Neural cell (in vitro differentiated cells): ENCODE measurements around the gene GABRG3. TPM values are rescaled to one million over a fixed set of nuclear protein-coding genes. Genes with fewer than 3 reads are reported as not detected.

ENCODE experiments used
- H2AFZ ChIP-seq: fragments of 200-600, 300-800 bp; sonication (generic), shearing (Covaris generic); 2 replicates; pipeline ENCODE4 v1.6.0; 2014; ENCODE audit warnings: low read depth, mild to moderate bottlenecking, antibody characterized with exemption, low read length, moderate library complexity
- H3F3A ChIP-seq: fragments of 200-600 bp; shearing (Covaris generic); 2 replicates; pipeline ENCODE4 v1.6.1; 2016; ENCODE audit warnings: mild to moderate bottlenecking, moderate library complexity, mixed read lengths, antibody characterized with exemption, low read length; ENCODE audit not compliant: insufficient read depth, poor library complexity, severe bottlenecking
- H3K27ac ChIP-seq: fragments of 200-600, 300-800 bp; sonication (generic), shearing (Covaris generic); 2 replicates; pipeline ENCODE4 v1.5.1; 2014; ENCODE audit warnings: mild to moderate bottlenecking, low read length, moderate library complexity
- H3K27me3 ChIP-seq: fragments of 300-800, 200-600 bp; sonication (generic), shearing (Covaris generic); 2 replicates; pipeline ENCODE4 v1.6.0; 2014; ENCODE audit warnings: mild to moderate bottlenecking, low read depth, low read length, moderate library complexity; ENCODE audit not compliant: insufficient read depth
- H3K36me3 ChIP-seq: fragments of 300-800, 200-600 bp; sonication (generic), shearing (Covaris generic); 2 replicates; pipeline ENCODE4 v1.5.1; 2014; ENCODE audit warnings: mild to moderate bottlenecking, antibody characterized with exemption, low read length, moderate library complexity; ENCODE audit not compliant: insufficient read depth
- H3K4me2 ChIP-seq: fragments of 300-800, 200-600 bp; sonication (generic), shearing (Covaris generic); 2 replicates; pipeline ENCODE4 v1.6.0; 2014; ENCODE audit warnings: mild to moderate bottlenecking, low read length
- H3K4me3 ChIP-seq: fragments of 300-800, 200-600 bp; sonication (generic), shearing (Covaris generic); 2 replicates; pipeline ENCODE4 v1.5.1; 2014; ENCODE audit warnings: mild to moderate bottlenecking, low read length, moderate library complexity
- H3K79me2 ChIP-seq: fragments of 200-600 bp; shearing (Covaris generic); replicated peaks from 2 replicates; pipeline ENCODE4 v1.6.0; 2014; ENCODE audit warnings: mild to moderate bottlenecking, low read length, moderate library complexity; ENCODE audit not compliant: insufficient read depth
- H3K9ac ChIP-seq: fragments of 300-800, 200-600 bp; sonication (generic), shearing (Covaris generic); 2 replicates; pipeline ENCODE4 v1.6.1; 2016; ENCODE audit warnings: mild to moderate bottlenecking, low read length, mixed read lengths
- H3K9me2 ChIP-seq: fragments of 200-600 bp; shearing (Covaris generic); 2 replicates; pipeline ENCODE4 v1.6.1; 2016; ENCODE audit warnings: mild to moderate bottlenecking, low read length, mixed read lengths; ENCODE audit not compliant: insufficient read depth
- H3K9me3 ChIP-seq: fragments of 200-600, 300-800 bp; sonication (generic), shearing (Covaris generic); 2 replicates; pipeline ENCODE4 v1.6.1; 2016; ENCODE audit warnings: mild to moderate bottlenecking, mixed run types, low read length, moderate library complexity, mixed read lengths
- H4K20me1 ChIP-seq: fragments of 200-600 bp; shearing (Covaris generic); 2 replicates; pipeline ENCODE4 v1.6.1; 2016; ENCODE audit warnings: mild to moderate bottlenecking, mixed run types; ENCODE audit not compliant: insufficient read depth
- CTCF ChIP-seq: fragments of 450-650 bp; IDR thresholded peaks from 2 replicates; pipeline ENCODE4 v1.5.1; 2014; ENCODE audit warnings: antibody characterized with exemption, mild to moderate bottlenecking, moderate library complexity; ENCODE audit not compliant: poor library complexity, severe bottlenecking
- EP300 ChIP-seq: fragments of 450-650 bp; conservative IDR thresholded peaks from 2 replicates; pipeline ENCODE4 v1.6.1; 2014; ENCODE audit warnings: antibody characterized with exemption, mild to moderate bottlenecking, moderate library complexity; ENCODE audit not compliant: poor library complexity, severe bottlenecking
- EZH2 ChIP-seq: fragments of 200-600, 300-800 bp; shearing (Covaris generic), sonication (generic); IDR thresholded peaks from 2 replicates; pipeline ENCODE4 v1.6.1; 2014; ENCODE audit warnings: antibody characterized with exemption, low read length, borderline replicate concordance, mild to moderate bottlenecking; ENCODE audit not compliant: insufficient read depth, poor library complexity, severe bottlenecking
- MXI1 ChIP-seq: fragments of 450-650 bp; conservative IDR thresholded peaks from 2 replicates; pipeline ENCODE4 v1.6.1; 2014; ENCODE audit warnings: antibody characterized with exemption, mild to moderate bottlenecking; ENCODE audit not compliant: poor library complexity, severe bottlenecking
- POLR2AphosphoS5 ChIP-seq: IDR thresholded peaks from 2 replicates; pipeline ENCODE4 v1.6.1; 2012
- RAD21 ChIP-seq: fragments of 450-650 bp; conservative IDR thresholded peaks from 2 replicates; pipeline ENCODE4 v1.6.1; 2014; ENCODE audit warnings: antibody characterized with exemption, mild to moderate bottlenecking, moderate library complexity
- REST ChIP-seq: IDR thresholded peaks from 2 replicates; pipeline ENCODE4 v1.6.1; 2012; ENCODE audit warnings: borderline replicate concordance
- SMC3 ChIP-seq: fragments of 450-650 bp; conservative IDR thresholded peaks from 2 replicates; pipeline ENCODE4 v1.6.1; 2014; ENCODE audit warnings: antibody characterized with exemption, mild to moderate bottlenecking, moderate library complexity; ENCODE audit not compliant: poor library complexity
- TAF1 ChIP-seq: IDR thresholded peaks from 2 replicates; pipeline ENCODE4 v1.6.1; 2012; ENCODE audit warnings: low read depth
- polyA plus RNA-seq: library from polyadenylated mRNA; depleted of rRNA; stranded (reverse); fragments of >200 nt; gene quantifications from 2 replicates; pipeline ENCODE4 v1.2.3, GENCODE V29; 2014

The GABRG3 gene
- polyA plus RNA-seq, 1 donor from 2014 or later: 1.2 TPM

- H3K27ac ChIP-seq: no peak overlapping the region
- TF ChIP-seq REST: no peak
- TF ChIP-seq POLR2AphosphoS5: no peak
- no peak for TF ChIP-seq RAD21
- no peak for TF ChIP-seq CTCF
- TF ChIP-seq TAF1: no peak
- no peak for TF ChIP-seq EP300
- TF ChIP-seq EZH2: no peak
- no peak overlapping the region for H3K4me3 ChIP-seq
- H3K27me3 ChIP-seq: no peaks in the 10 kb centered on the region
- H4K20me1 ChIP-seq: no peaks in the 10 kb centered on the region
- H3K4me2 ChIP-seq: no peak overlapping the region
- H3K36me3 ChIP-seq: no peaks in the 10 kb centered on the region
- H3K79me2 ChIP-seq: no peaks in the 10 kb centered on the region
- no peak overlapping the region for H2AFZ ChIP-seq
- no peaks in the 10 kb centered on the region for H3K9me2 ChIP-seq
- no peaks in the 10 kb centered on the region for H3K9me3 ChIP-seq
- no peak overlapping the region for H3K9ac ChIP-seq
- H3F3A ChIP-seq: no peaks in the 10 kb centered on the region
Measured at GRCh38 chr15:27258287-27258686, 287.3 kb downstream of the GABRG3 start.

- Histone ChIP-seq H3K9me2 (no peaks in the 10 kb centered on the region), H4K20me1 (no peaks in the 10 kb centered on the region), H3K4me2 (no peak overlapping the region), H3K27ac (no peak overlapping the region), H3K79me2 (no peaks in the 10 kb centered on the region), H3K4me3 (no peak overlapping the region), H3K27me3 (no peaks in the 10 kb centered on the region), H3F3A (no peaks in the 10 kb centered on the region), H3K36me3 (no peaks in the 10 kb centered on the region), H3K9me3 (no peaks in the 10 kb centered on the region), H2AFZ (no peak overlapping the region), H3K9ac (no peak overlapping the region)
- no peak for TF ChIP-seq EZH2
- no peak for TF ChIP-seq SMC3
- TF ChIP-seq MXI1: no peak
- TF ChIP-seq REST: no peak
- TF ChIP-seq TAF1: no peak
- TF ChIP-seq RAD21: no peak
- TF ChIP-seq CTCF: no peak
- TF ChIP-seq EP300: no peak
- TF ChIP-seq POLR2AphosphoS5: no peak
Measured at GRCh38 chr15:27260523-27260922, 289.5 kb downstream of the GABRG3 start.
